ENCODE results near the gene SHC2.
"Not testable (repeated sequence)": the region's sequence is repeated elsewhere in the genome, so short reads cannot be mapped to it uniquely, and the experiment has no call there.

DNA sequence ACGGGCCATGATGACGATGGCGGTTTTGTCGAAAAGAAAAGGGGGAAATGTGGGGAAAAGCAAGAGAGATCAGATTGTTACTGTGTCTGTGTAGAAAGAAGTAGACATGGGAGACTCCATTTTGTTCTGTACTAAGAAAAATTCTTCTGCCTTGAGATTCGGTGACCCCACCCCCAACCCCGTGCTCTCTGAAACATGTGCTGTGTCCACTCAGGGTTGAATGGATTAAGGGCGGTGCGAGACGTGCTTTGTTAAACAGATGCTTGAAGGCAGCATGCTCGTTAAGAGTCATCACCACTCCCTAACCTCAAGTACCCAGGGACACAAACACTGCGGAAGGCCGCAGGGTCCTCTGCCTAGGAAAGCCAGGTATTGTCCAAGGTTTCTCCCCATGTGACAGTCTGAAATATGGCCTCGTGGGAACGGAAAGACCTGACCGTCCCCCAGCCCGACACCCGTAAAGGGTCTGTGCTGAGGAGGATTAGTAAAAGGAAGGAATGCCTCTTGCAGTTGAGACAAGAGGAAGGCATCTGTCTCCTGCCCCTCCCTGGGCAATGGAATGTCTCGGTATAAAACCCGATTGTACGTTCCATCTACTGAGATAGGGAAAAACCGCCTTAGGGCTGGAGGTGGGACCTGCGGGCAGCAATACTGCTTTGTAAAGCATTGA, 74.1 kb downstream of the SHC2 start:
- TF ChIP-seq, protein P1, sequence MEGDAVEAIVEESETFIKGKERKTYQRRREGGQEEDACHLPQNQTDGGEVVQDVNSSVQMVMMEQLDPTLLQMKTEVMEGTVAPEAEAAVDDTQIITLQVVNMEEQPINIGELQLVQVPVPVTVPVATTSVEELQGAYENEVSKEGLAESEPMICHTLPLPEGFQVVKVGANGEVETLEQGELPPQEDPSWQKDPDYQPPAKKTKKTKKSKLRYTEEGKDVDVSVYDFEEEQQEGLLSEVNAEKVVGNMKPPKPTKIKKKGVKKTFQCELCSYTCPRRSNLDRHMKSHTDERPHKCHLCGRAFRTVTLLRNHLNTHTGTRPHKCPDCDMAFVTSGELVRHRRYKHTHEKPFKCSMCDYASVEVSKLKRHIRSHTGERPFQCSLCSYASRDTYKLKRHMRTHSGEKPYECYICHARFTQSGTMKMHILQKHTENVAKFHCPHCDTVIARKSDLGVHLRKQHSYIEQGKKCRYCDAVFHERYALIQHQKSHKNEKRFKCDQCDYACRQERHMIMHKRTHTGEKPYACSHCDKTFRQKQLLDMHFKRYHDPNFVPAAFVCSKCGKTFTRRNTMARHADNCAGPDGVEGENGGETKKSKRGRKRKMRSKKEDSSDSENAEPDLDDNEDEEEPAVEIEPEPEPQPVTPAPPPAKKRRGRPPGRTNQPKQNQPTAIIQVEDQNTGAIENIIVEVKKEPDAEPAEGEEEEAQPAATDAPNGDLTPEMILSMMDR (IDR thresholded peaks at IDR 0.05; ENCODE audit: low read depth, low read length, poor library complexity, severe bottlenecking), result not testable (repeated sequence)
- TF ChIP-seq EZH2phosphoT487 (IDR thresholded peaks at IDR 0.05; ENCODE audit: borderline replicate concordance, low read length), result not testable (repeated sequence)
